ENCODE measurements around the gene RHEBL1. TPM values are rescaled to one million over a fixed set of nuclear protein-coding genes. Genes with fewer than 3 reads are reported as not detected.
A peak's percentile ranks its signal among the peaks of the same experiment; 100 is the strongest.
"Not testable (repeated sequence)": the region's sequence is repeated elsewhere in the genome, so short reads cannot be mapped to it uniquely, and the experiment has no call there.

The RHEBL1 gene
- total RNA-seq, 2 donors from 2014 or later: not detected

- whole genome bisulfite sequencing, 2 donors: 39 to 44% methylated on average over 4 of the region's 4 CpGs
- no peak for TF ChIP-seq POLR2A (IDR thresholded peaks at IDR 0.05)
- TF ChIP-seq CTCF (IDR thresholded peaks at IDR 0.05): no peak
- Histone ChIP-seq H3K4me3 (no peak overlapping the region), H3K9me3 (no peaks in the 10 kb centered on the region), H3K4me1 (peaks cover 20% of the 10 kb centered on the region), H3K27me3 (no peaks in the 10 kb centered on the region), H3K36me3 (replicated peaks in 1 of 2; ENCODE audit: insufficient read depth in 1 of 2, low read depth in 2 of 2) (no peaks in the 10 kb centered on the region), H3K27ac (no peak overlapping the region)
- ATAC-seq (no peak), DNase-seq (no peak)
- intact Hi-C loops (cut with DNase I): no loop called here
Measured at GRCh38 chr12:49066120-49066519, 3.7 kb downstream of the RHEBL1 start.

GRCh38 chr12:49064767-49065152 lies 5.0 kb downstream of the RHEBL1 start:
- TF ChIP-seq CTCF (IDR thresholded peaks at IDR 0.05) (no peak), POLR2A (IDR thresholded peaks at IDR 0.05) (no peak)
- no peaks in the 10 kb centered on the region for H3K9me3 ChIP-seq
- WGBS, 2 donors: 64 to 84% methylated on average over 3 to 5 of the region's 5 CpGs
- no peaks in the 10 kb centered on the region for H3K36me3 ChIP-seq (replicated peaks in 1 of 2; ENCODE audit: insufficient read depth in 1 of 2, low read depth in 2 of 2)
- intact Hi-C loops (cut with DNase I): no loop called here
- no peaks in the 10 kb centered on the region for H3K27me3 ChIP-seq
- no peak for ATAC-seq
- no peak overlapping the region for H3K4me3 ChIP-seq
- no peak for DNase-seq
- H3K27ac ChIP-seq: no peak overlapping the region
- peaks cover 17% of the 10 kb centered on the region for H3K4me1 ChIP-seq

GRCh38 chr12:49061916-49062315 lies 7.9 kb downstream of the RHEBL1 start:
- H3K27me3 ChIP-seq; H3K36me3 ChIP-seq (replicated peaks in 1 of 2; ENCODE audit: insufficient read depth in 1 of 2, low read depth in 2 of 2); intact Hi-C loops (cut with DNase I); H3K27ac ChIP-seq; H3K4me3 ChIP-seq; DNase-seq; H3K9me3 ChIP-seq; ATAC-seq: not testable (repeated sequence)
- peaks cover 25% of the 10 kb centered on the region for H3K4me1 ChIP-seq
- WGBS, 2 donors: 74 to 84% methylated on average over 16 to 17 of the region's 17 CpGs

GRCh38 chr12:49061157-49061650 lies 8.6 kb downstream of the RHEBL1 start:
- Histone ChIP-seq H3K27me3 (no peaks in the 10 kb centered on the region), H3K36me3 (replicated peaks in 1 of 2; ENCODE audit: insufficient read depth in 1 of 2, low read depth in 2 of 2) (no peaks in the 10 kb centered on the region), H3K27ac (peak overlapping the region; percentile 84 to 97 (median 95)), H3K4me1 (peaks cover 32% of the 10 kb centered on the region), H3K4me3 (peak overlapping the region; percentile 72 to 87), H3K9me3 (no peaks in the 10 kb centered on the region)
- WGBS, 2 donors: 4 to 6% methylated on average over 16 of the region's 16 CpGs
- no peak for TF ChIP-seq CTCF (IDR thresholded peaks at IDR 0.05)
- no peak for TF ChIP-seq POLR2A (IDR thresholded peaks at IDR 0.05)
- ATAC-seq (no peak), DNase-seq (no peak)
- intact Hi-C loops (cut with DNase I): no loop called here

- Histone ChIP-seq H3K27ac (peak within 1 kb of the TSS; percentile 84 to 97 (median 95)), H3K4me3 (peak within 1 kb of the TSS; percentile 72 to 87), H3K27me3 (no peaks in the 10 kb centered on the region), H3K9me3 (no peaks in the 10 kb centered on the region), H3K36me3 (replicated peaks in 1 of 2; ENCODE audit: insufficient read depth in 1 of 2, low read depth in 2 of 2) (no peaks in the 10 kb centered on the region), H3K4me1 (peaks cover 39% of the 10 kb centered on the region)
- DNase-seq (peak; percentile 86 to 92 (median 90)), ATAC-seq (peak; percentile 91)
- intact Hi-C loops (cut with DNase I): no loop called here
- WGBS, 2 donors: 0% methylated on average over 12 to 69 of the region's 74 CpGs
- TF ChIP-seq POLR2A (IDR thresholded peaks at IDR 0.05): peak; percentile 50 to 76 (median 73)
- peak in 4 of 7 experiments; percentile 49 to 97 (median 82) for TF ChIP-seq CTCF (IDR thresholded peaks at IDR 0.05)
Measured at GRCh38 chr12:49060237-49061156, 9.3 kb downstream of the RHEBL1 start, which contains the start of gene KMT2D. TSS of gene KMT2D (minus strand) at chr12:49060794. CDS start at chr12:49055324, 5,470 bp downstream.

All from body of pancreas (tissue), 4 donors.